PC-9 (cell line): ENCODE measurements around the gene NDUFB8.

Experiments
- CTCF ChIP-seq: fragments of 200-600 bp; sonication (generic); conservative IDR thresholded peaks from 2 replicates; pipeline ENCODE4 v1.6.1; 2017; ENCODE audit warnings: mixed run types, antibody characterized with exemption, mild to moderate bottlenecking, moderate library complexity
- EZH2 ChIP-seq: fragments of 200-600 bp; sonication (generic); IDR thresholded peaks from 2 replicates; pipeline ENCODE4 v1.8.0; 2017; ENCODE audit warnings: antibody characterized with exemption, low read depth

- TF ChIP-seq CTCF (no peak), EZH2 (no peak)
Observed at GRCh38 chr10:100522107-100522801, 7.4 kb downstream of the NDUFB8 start.
